Liver (tissue), 9 donors: ENCODE results near the gene TRAPPC8. TPM values are rescaled to one million over a fixed set of nuclear protein-coding genes. Genes with fewer than 3 reads are reported as not detected.
A peak's percentile ranks its signal among the peaks of the same experiment; 100 is the strongest.

Experiments
- DNase-seq: peaks from one replicate; pipeline ENCODE4 v3.0.0-alpha.2; 2017; ENCODE audit warnings: low spot score
- H3K27ac ChIP-seq, 2 donors: one replicate each; pipeline ENCODE4 v1.7.0; 2013; ENCODE audit warnings: inconsistent platforms in 2 of 2, low read length in 2 of 2, control low read depth in 1 of 2, low read depth in 1 of 2, mild to moderate bottlenecking in 1 of 2
- H3K27me3 ChIP-seq, 4 donors: one replicate each; pipeline versions ENCODE4 v1.6.1 to v1.7.0; 2013; ENCODE audit warnings: low read length in 3 of 4, inconsistent platforms in 1 of 4, mild to moderate bottlenecking in 1 of 4, moderate library complexity in 1 of 4; ENCODE audit not compliant: control insufficient read depth in 4 of 4, insufficient read depth in 4 of 4
- H3K36me3 ChIP-seq, 4 donors: one replicate each; pipeline versions ENCODE4 v1.6.1 to v1.7.0; 2013; ENCODE audit warnings: low read length in 3 of 4, mild to moderate bottlenecking in 3 of 4, low read depth in 1 of 4, moderate library complexity in 1 of 4; ENCODE audit not compliant: control insufficient read depth in 4 of 4, insufficient read depth in 3 of 4
- H3K4me1 ChIP-seq, 4 donors: one replicate each; pipeline versions ENCODE4 v1.6.1 to v1.7.0; 2013; ENCODE audit warnings: low read length in 3 of 4, mild to moderate bottlenecking in 3 of 4, moderate library complexity in 1 of 4; ENCODE audit not compliant: control insufficient read depth in 4 of 4, insufficient read depth in 4 of 4
- H3K4me3 ChIP-seq, 3 donors: one replicate each; pipeline versions ENCODE4 v1.6.1 to v1.7.0; 2013; ENCODE audit warnings: low read length in 3 of 3, control low read depth in 1 of 3, low read depth in 1 of 3, mild to moderate bottlenecking in 1 of 3
- H3K9ac ChIP-seq, 2 donors: one replicate each; pipeline ENCODE4 v1.7.0; 2013; ENCODE audit warnings: low read length in 2 of 2, mild to moderate bottlenecking in 2 of 2, moderate library complexity in 2 of 2, control low read depth in 1 of 2, low read depth in 1 of 2
- H3K9me3 ChIP-seq, 4 donors: one replicate each; pipeline versions ENCODE4 v1.6.1 to v1.7.0; 2013; ENCODE audit warnings: low read length in 3 of 4; ENCODE audit not compliant: control insufficient read depth in 4 of 4
- EGR1 ChIP-seq, 2 donors: IDR thresholded peaks; 2 replicates each; pipeline ENCODE4 v1.6.1; 2016 to 2018; ENCODE audit warnings: antibody characterized with exemption in 2 of 2, low read depth in 2 of 2
- FOXA1 ChIP-seq: IDR thresholded peaks from 2 replicates; pipeline ENCODE4 v1.6.1; 2016; ENCODE audit warnings: antibody characterized with exemption
- GABPA ChIP-seq, 2 donors: IDR thresholded peaks in 1 of 2; conservative IDR thresholded peaks in 1 of 2; 2 replicates each; pipeline ENCODE4 v1.6.1; 2016; ENCODE audit warnings: antibody characterized with exemption in 2 of 2, mild to moderate bottlenecking in 1 of 2, moderate library complexity in 1 of 2
- HNF4A ChIP-seq, 2 donors: conservative IDR thresholded peaks; 2 replicates each; pipeline ENCODE4 v1.6.1; 2016; ENCODE audit warnings: antibody characterized with exemption in 2 of 2, mild to moderate bottlenecking in 2 of 2
- HNF4G ChIP-seq: IDR thresholded peaks from 2 replicates; pipeline ENCODE4 v1.6.1; 2016; ENCODE audit warnings: antibody characterized with exemption
- JUND ChIP-seq, 2 donors: IDR thresholded peaks; 2 replicates each; pipeline ENCODE4 v1.6.1; 2016; ENCODE audit warnings: antibody characterized with exemption in 2 of 2
- RAD21 ChIP-seq, 2 donors: IDR thresholded peaks; 2 replicates each; pipeline ENCODE4 v1.6.1; 2016; ENCODE audit warnings: antibody characterized with exemption in 2 of 2, mild to moderate bottlenecking in 2 of 2
- RXRA ChIP-seq, 2 donors: IDR thresholded peaks; 2 replicates each; pipeline ENCODE4 v1.6.1; 2017 to 2018; ENCODE audit warnings: antibody characterized with exemption in 2 of 2, mild to moderate bottlenecking in 1 of 2
- SP1 ChIP-seq: IDR thresholded peaks from 2 replicates; pipeline ENCODE4 v1.6.1; 2018; ENCODE audit warnings: antibody characterized with exemption, mild to moderate bottlenecking
- TAF1 ChIP-seq: conservative IDR thresholded peaks from 2 replicates; pipeline ENCODE4 v1.6.1; 2016; ENCODE audit warnings: antibody characterized with exemption, mild to moderate bottlenecking
- YY1 ChIP-seq: IDR thresholded peaks from 2 replicates; pipeline ENCODE4 v1.6.1; 2016; ENCODE audit warnings: antibody characterized with exemption, mild to moderate bottlenecking
- WGBS: extraction: QIAGEN DNeasy Blood & Tissue Kit; methylation state at CpG from one replicate; pipeline ENCODE4 v1.1.7; 2013; 5-methylcytosine and 5-hydroxymethylcytosine counted together
- polyA plus RNA-seq, 2 donors: library from polyadenylated mRNA; stranded (reverse) in 1 of 2; unstranded in 1 of 2; fragments of 200-250 nt in 1 of 2; fragments of >200 nt in 1 of 2; fragmentation: Nextera tagmentation in 1 of 2; extraction: Ambion mirVana in 1 of 2; gene quantifications; one replicate each; pipeline versions ENCODE4 v1.2.1 to v1.2.3, GENCODE V29; 2013 to 2015
- total RNA-seq, 2 donors: library from RNA; depleted of rRNA; stranded (reverse); fragments of >200 nt; gene quantifications; one replicate each; pipeline ENCODE4 v1.2.3, GENCODE V29; 2014
- TF ChIP-seq, protein P1 (sequence below): IDR thresholded peaks from 2 replicates; pipeline ENCODE4 v1.6.1; 2016; ENCODE audit warnings: antibody characterized with exemption
- TF ChIP-seq, protein P2 (sequence below): IDR thresholded peaks from 2 replicates; pipeline ENCODE4 v1.6.1; 2016; ENCODE audit warnings: antibody characterized with exemption
- TF ChIP-seq, protein P3 (sequence below): fragments of 150-350 bp; IDR thresholded peaks from 2 replicates; pipeline ENCODE4 v1.5.1; 2017; ENCODE audit warnings: improper control_type of control experiment, low read depth, low read length; ENCODE audit not compliant: missing input control
- TF ChIP-seq, protein P4 (sequence below): IDR thresholded peaks from 2 replicates; pipeline ENCODE4 v1.6.1; 2016; ENCODE audit warnings: antibody characterized with exemption
- TF ChIP-seq, protein P5 (sequence below): IDR thresholded peaks from 2 replicates; pipeline ENCODE4 v1.6.1; 2016; ENCODE audit warnings: antibody characterized with exemption, mild to moderate bottlenecking
- donor health status: healthy.
- donor health status: healthy.
- donor health status: healthy.
- donor health status: healthy.
- donor health status: healthy.

Gene TRAPPC8, protein sequence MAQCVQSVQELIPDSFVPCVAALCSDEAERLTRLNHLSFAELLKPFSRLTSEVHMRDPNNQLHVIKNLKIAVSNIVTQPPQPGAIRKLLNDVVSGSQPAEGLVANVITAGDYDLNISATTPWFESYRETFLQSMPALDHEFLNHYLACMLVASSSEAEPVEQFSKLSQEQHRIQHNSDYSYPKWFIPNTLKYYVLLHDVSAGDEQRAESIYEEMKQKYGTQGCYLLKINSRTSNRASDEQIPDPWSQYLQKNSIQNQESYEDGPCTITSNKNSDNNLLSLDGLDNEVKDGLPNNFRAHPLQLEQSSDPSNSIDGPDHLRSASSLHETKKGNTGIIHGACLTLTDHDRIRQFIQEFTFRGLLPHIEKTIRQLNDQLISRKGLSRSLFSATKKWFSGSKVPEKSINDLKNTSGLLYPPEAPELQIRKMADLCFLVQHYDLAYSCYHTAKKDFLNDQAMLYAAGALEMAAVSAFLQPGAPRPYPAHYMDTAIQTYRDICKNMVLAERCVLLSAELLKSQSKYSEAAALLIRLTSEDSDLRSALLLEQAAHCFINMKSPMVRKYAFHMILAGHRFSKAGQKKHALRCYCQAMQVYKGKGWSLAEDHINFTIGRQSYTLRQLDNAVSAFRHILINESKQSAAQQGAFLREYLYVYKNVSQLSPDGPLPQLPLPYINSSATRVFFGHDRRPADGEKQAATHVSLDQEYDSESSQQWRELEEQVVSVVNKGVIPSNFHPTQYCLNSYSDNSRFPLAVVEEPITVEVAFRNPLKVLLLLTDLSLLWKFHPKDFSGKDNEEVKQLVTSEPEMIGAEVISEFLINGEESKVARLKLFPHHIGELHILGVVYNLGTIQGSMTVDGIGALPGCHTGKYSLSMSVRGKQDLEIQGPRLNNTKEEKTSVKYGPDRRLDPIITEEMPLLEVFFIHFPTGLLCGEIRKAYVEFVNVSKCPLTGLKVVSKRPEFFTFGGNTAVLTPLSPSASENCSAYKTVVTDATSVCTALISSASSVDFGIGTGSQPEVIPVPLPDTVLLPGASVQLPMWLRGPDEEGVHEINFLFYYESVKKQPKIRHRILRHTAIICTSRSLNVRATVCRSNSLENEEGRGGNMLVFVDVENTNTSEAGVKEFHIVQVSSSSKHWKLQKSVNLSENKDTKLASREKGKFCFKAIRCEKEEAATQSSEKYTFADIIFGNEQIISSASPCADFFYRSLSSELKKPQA (N-terminal part only)
- 10 to 100 TPM; 38.8 to 46.1 TPM for total RNA-seq
- polyA plus RNA-seq = 10 to 100 TPM; 12.2 to 20.2 TPM

DNA sequence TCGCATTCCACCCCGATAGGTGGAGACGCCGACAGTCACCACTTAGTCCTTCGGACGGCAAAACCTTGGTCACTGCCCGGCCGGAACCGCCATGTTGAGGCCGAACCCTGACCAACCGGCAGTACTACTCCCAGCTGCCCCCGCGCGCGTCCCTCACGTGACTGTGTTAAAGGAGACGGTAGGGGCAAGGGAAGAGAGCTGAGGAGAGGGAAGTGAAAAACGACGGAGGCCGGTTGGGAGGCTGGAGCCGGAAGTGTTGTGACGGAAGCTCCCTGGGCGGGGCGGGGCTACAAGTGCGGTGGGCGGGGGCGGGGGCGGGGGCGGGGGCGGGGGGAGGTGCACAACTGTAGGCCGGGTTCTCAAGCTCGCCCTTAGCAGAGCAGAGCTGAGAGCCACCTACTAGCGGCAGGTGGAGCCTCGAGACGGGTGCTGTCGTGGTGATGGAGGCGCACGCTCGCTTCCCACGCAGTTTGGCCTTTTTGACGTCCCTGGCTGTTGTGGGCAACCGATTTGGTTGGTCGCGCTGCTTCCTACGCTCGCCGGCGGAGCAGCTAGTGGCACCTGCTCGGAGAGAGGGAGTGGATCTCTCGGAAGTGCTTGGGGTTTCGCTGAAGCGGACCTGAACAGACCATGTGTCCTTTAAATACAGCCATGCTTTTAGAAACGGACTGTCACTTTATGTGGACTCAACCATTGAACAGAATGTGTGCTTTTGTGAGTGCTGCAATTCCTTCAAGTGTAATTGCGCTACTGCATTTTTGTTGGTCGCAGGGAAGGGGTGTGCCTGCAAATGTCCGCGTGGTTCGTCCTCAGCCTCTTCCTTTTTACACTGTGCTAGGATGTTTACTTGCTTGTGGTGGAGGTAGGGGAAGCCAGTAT lies at the start of gene TRAPPC8:
TSS of gene TRAPPC8 (minus strand) at position 130 of the 879 bp plus-strand sequence. CDS start 364 bp downstream, outside the sequence.
- peak within 1 kb of the TSS; percentile 98 for H3K27ac ChIP-seq
- no peaks in the 10 kb centered on the region for H3K36me3 ChIP-seq
- no peaks in the 10 kb centered on the region for H3K9me3 ChIP-seq
- under 1% methylated on average over 58 of the region's 58 CpGs for WGBS
- H3K4me1 ChIP-seq = peaks cover 3 to 26% (median 19%) of the 10 kb centered on the region in 4 donors
- peak; percentile 96 for DNase-seq
- no peaks in the 10 kb centered on the region for H3K27me3 ChIP-seq
- peak within 1 kb of the TSS; percentile 82 to 96 for H3K9ac ChIP-seq
- peak within 1 kb of the TSS; percentile 64 to 96 (median 96) for H3K4me3 ChIP-seq
- TF ChIP-seq GABPA (IDR thresholded peaks at IDR 0.05 in 1 of 2, conservative IDR thresholded peaks at IDR 0.05 in 1 of 2) (peak; percentile 69 to 91), HNF4G (no peak), YY1 (peak; percentile 98), HNF4A (conservative IDR thresholded peaks at IDR 0.05) (peak; percentile 16 to 59), EGR1 (IDR thresholded peaks at IDR 0.05; ENCODE audit: low read depth in 2 of 2) (peak; percentile 66 to 92), TAF1 (peak; percentile 81), RXRA (IDR thresholded peaks at IDR 0.05) (peak; percentile 30 to 60), SP1 (peak; percentile 61), RAD21 (IDR thresholded peaks at IDR 0.05) (peak in 1 of 2 donors; percentile 34), FOXA1 (no peak), JUND (IDR thresholded peaks at IDR 0.05) (peak in 1 of 2 donors; percentile 13)
- TF ChIP-seq, protein P1, sequence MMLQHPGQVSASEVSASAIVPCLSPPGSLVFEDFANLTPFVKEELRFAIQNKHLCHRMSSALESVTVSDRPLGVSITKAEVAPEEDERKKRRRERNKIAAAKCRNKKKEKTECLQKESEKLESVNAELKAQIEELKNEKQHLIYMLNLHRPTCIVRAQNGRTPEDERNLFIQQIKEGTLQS = no peak
- TF ChIP-seq, protein P2, sequence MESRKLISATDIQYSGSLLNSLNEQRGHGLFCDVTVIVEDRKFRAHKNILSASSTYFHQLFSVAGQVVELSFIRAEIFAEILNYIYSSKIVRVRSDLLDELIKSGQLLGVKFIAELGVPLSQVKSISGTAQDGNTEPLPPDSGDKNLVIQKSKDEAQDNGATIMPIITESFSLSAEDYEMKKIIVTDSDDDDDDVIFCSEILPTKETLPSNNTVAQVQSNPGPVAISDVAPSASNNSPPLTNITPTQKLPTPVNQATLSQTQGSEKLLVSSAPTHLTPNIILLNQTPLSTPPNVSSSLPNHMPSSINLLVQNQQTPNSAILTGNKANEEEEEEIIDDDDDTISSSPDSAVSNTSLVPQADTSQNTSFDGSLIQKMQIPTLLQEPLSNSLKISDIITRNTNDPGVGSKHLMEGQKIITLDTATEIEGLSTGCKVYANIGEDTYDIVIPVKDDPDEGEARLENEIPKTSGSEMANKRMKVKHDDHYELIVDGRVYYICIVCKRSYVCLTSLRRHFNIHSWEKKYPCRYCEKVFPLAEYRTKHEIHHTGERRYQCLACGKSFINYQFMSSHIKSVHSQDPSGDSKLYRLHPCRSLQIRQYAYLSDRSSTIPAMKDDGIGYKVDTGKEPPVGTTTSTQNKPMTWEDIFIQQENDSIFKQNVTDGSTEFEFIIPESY = peak; percentile 92
- TF ChIP-seq, protein P3, sequence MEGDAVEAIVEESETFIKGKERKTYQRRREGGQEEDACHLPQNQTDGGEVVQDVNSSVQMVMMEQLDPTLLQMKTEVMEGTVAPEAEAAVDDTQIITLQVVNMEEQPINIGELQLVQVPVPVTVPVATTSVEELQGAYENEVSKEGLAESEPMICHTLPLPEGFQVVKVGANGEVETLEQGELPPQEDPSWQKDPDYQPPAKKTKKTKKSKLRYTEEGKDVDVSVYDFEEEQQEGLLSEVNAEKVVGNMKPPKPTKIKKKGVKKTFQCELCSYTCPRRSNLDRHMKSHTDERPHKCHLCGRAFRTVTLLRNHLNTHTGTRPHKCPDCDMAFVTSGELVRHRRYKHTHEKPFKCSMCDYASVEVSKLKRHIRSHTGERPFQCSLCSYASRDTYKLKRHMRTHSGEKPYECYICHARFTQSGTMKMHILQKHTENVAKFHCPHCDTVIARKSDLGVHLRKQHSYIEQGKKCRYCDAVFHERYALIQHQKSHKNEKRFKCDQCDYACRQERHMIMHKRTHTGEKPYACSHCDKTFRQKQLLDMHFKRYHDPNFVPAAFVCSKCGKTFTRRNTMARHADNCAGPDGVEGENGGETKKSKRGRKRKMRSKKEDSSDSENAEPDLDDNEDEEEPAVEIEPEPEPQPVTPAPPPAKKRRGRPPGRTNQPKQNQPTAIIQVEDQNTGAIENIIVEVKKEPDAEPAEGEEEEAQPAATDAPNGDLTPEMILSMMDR = no peak
- TF ChIP-seq, protein P4, sequence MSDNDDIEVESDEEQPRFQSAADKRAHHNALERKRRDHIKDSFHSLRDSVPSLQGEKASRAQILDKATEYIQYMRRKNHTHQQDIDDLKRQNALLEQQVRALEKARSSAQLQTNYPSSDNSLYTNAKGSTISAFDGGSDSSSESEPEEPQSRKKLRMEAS = peak; percentile 80
- TF ChIP-seq, protein P5, sequence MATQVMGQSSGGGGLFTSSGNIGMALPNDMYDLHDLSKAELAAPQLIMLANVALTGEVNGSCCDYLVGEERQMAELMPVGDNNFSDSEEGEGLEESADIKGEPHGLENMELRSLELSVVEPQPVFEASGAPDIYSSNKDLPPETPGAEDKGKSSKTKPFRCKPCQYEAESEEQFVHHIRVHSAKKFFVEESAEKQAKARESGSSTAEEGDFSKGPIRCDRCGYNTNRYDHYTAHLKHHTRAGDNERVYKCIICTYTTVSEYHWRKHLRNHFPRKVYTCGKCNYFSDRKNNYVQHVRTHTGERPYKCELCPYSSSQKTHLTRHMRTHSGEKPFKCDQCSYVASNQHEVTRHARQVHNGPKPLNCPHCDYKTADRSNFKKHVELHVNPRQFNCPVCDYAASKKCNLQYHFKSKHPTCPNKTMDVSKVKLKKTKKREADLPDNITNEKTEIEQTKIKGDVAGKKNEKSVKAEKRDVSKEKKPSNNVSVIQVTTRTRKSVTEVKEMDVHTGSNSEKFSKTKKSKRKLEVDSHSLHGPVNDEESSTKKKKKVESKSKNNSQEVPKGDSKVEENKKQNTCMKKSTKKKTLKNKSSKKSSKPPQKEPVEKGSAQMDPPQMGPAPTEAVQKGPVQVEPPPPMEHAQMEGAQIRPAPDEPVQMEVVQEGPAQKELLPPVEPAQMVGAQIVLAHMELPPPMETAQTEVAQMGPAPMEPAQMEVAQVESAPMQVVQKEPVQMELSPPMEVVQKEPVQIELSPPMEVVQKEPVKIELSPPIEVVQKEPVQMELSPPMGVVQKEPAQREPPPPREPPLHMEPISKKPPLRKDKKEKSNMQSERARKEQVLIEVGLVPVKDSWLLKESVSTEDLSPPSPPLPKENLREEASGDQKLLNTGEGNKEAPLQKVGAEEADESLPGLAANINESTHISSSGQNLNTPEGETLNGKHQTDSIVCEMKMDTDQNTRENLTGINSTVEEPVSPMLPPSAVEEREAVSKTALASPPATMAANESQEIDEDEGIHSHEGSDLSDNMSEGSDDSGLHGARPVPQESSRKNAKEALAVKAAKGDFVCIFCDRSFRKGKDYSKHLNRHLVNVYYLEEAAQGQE = peak; percentile 74
